GM10248 (cell line): ENCODE results near the gene SLC27A4.

Experiments
- CTCF ChIA-PET: fragments of 300-600 bp; sonication (Branson Sonifier 250); formaldehyde crosslinking; extraction: SDS; loops from one replicate; lab custom pipeline; 2021; ENCODE audit warnings: antibody characterized with exemption; lab: Yijun Ruan, JAX
- POLR2A ChIA-PET: fragments of 350-650 bp; sonication (Branson Sonifier 250); formaldehyde crosslinking; extraction: SDS; loops from one replicate; lab custom pipeline; 2020; ENCODE audit warnings: antibody characterized with exemption; lab: Yijun Ruan, JAX
- DNase-seq: peaks from one replicate; pipeline ENCODE4 v3.0.0; 2012; ENCODE audit errors: extremely low spot score
- CTCF ChIP-seq: IDR thresholded peaks from 2 replicates; pipeline ENCODE4 v1.5.1; 2012; ENCODE audit warnings: mild to moderate bottlenecking, low read depth; ENCODE audit errors: extremely low read depth, missing control alignments, control extremely low read depth

The SLC27A4 gene

GRCh38 chr9:128374221-128374675, 33.9 kb downstream of the SLC27A4 start:
- no peak for TF ChIP-seq CTCF
- POLR2A ChIA-PET, result interaction anchor here (0.6 kb wide), 1 partner anchor 154 kb away, joined by 4 read pairs; no protein-coding TSS in a partner anchor
- CTCF ChIA-PET, result no interaction called here
- DNase-seq, result no peak

GRCh38 chr9:128375865-128376264, 35.5 kb downstream of the SLC27A4 start:
- ChIA-PET CTCF (interaction anchor here (2.4 kb wide), 1 partner anchor 14 kb away, joined by 9 read pairs; no protein-coding TSS in a partner anchor), POLR2A (no interaction called here)
- no peak for DNase-seq
- TF ChIP-seq CTCF, result no peak

GRCh38 chr9:128382261-128382660, 41.9 kb downstream of the SLC27A4 start:
- ChIA-PET CTCF (interaction anchor here (1.2 to 3.8 kb wide), 4 partner anchors 11 to 139 kb away, joined by 3 to 21 read pairs (median 5); partner anchors contain the start of gene URM1), POLR2A (no interaction called here)
- no peak for TF ChIP-seq CTCF
- DNase-seq, result no peak

- ChIA-PET POLR2A (interaction anchor here (0.6 kb wide), 1 partner anchor 46 kb away, joined by 3 read pairs; no protein-coding TSS in a partner anchor), CTCF (interaction anchor here (1.2 to 3.8 kb wide), 7 partner anchors 12 to 138 kb away, joined by 3 to 21 read pairs (median 5); partner anchors contain the start of genes CERCAM and URM1)
- no peak for TF ChIP-seq CTCF
- no peak for DNase-seq
These were observed 42.9 kb downstream of the SLC27A4 start for GRCh38 chr9:128383007-128383753.

GRCh38 chr9:128383791-128384190, 43.5 kb downstream of the SLC27A4 start:
- no peak for DNase-seq
- CTCF ChIA-PET, result interaction anchor here (1.2 to 3.8 kb wide), 5 partner anchors 12 to 55 kb away, joined by 4 to 21 read pairs (median 7); partner anchors contain the start of genes CERCAM and URM1
- TF ChIP-seq CTCF, result no peak
- POLR2A ChIA-PET, result no interaction called here

GRCh38 chr9:128384801-128385495, 44.6 kb downstream of the SLC27A4 start:
- ChIA-PET CTCF (interaction anchor here (1.9 to 3.8 kb wide), 2 partner anchors 22 to 54 kb away, joined by 5 to 21 read pairs; no protein-coding TSS in a partner anchor), POLR2A (no interaction called here)
- TF ChIP-seq CTCF, result no peak
- no peak for DNase-seq
